Neural progenitor cell (in vitro differentiated cells): Measurements from ENCODE around the gene ARHGAP9. TPM values are rescaled to one million over a fixed set of nuclear protein-coding genes. Genes with fewer than 3 reads are reported as not detected.

Source experiments
- DNase-seq: peaks from one replicate; pipeline ENCODE4 v3.0.0-alpha.2; 2016; ENCODE audit warnings: low spot score
- H2AFZ ChIP-seq: fragments of 200-600 bp; sonication (generic); replicated peaks from 2 replicates; pipeline ENCODE4 v1.6.1; 2016; ENCODE audit warnings: antibody characterized with exemption
- H3F3A ChIP-seq: fragments of 200-600 bp; sonication (generic); 2 replicates; pipeline ENCODE4 v1.6.1; 2016; ENCODE audit warnings: antibody characterized with exemption, low read depth
- H3K27ac ChIP-seq: fragments of 200-600 bp; sonication (generic); 2 replicates; pipeline ENCODE4 v1.5.1; 2016; ENCODE audit warnings: mild to moderate bottlenecking
- H3K27me3 ChIP-seq: fragments of 200-600 bp; sonication (generic); 2 replicates; pipeline ENCODE4 v1.6.1; 2016; ENCODE audit warnings: mild to moderate bottlenecking, moderate library complexity
- H3K36me3 ChIP-seq: fragments of 200-600 bp; sonication (generic); 2 replicates; pipeline ENCODE4 v1.5.1; 2016
- H3K4me1 ChIP-seq: fragments of 200-600 bp; sonication (generic); 2 replicates; pipeline ENCODE4 v1.6.1; 2016; ENCODE audit warnings: mixed run types
- H3K4me2 ChIP-seq: fragments of 200-600 bp; sonication (generic); 2 replicates; pipeline ENCODE4 v1.6.1; 2016
- H3K4me3 ChIP-seq: fragments of 200-600 bp; sonication (generic); 2 replicates; pipeline ENCODE4 v1.5.1; 2016
- H3K79me2 ChIP-seq: fragments of 200-600 bp; sonication (generic); 2 replicates; pipeline ENCODE4 v1.6.1; 2016; ENCODE audit warnings: low read depth
- H3K9ac ChIP-seq: fragments of 200-600 bp; sonication (generic); 2 replicates; pipeline ENCODE4 v1.6.1; 2016
- H3K9me3 ChIP-seq: fragments of 200-600 bp; sonication (generic); 2 replicates; pipeline ENCODE4 v1.5.1; 2016; ENCODE audit warnings: low read depth
- H4K20me1 ChIP-seq: fragments of 200-600 bp; sonication (generic); 2 replicates; pipeline ENCODE4 v1.6.1; 2016; ENCODE audit warnings: low read depth
- H3K27ac Mint-ChIP-seq: 3 replicates; pipeline ENCODE4 v1.8.0; 2021; ENCODE audit warnings: mixed read lengths
- H3K27me3 Mint-ChIP-seq: 2 replicates; pipeline ENCODE4 v1.8.0; 2022; ENCODE audit warnings: low read depth, mild to moderate bottlenecking, inconsistent platforms, moderate library complexity, mixed read lengths; ENCODE audit not compliant: insufficient read depth
- H3K36me3 Mint-ChIP-seq: 3 replicates; pipeline ENCODE4 v1.8.0; 2021; ENCODE audit warnings: mixed read lengths
- H3K4me1 Mint-ChIP-seq: 3 replicates; pipeline ENCODE4 v1.8.0; 2021; ENCODE audit warnings: mixed read lengths
- H3K4me3 Mint-ChIP-seq: 3 replicates; pipeline ENCODE4 v1.8.0; 2021; ENCODE audit warnings: mild to moderate bottlenecking, moderate library complexity, mixed read lengths
- H3K9me3 Mint-ChIP-seq: 3 replicates; pipeline ENCODE4 v1.8.0; 2020; ENCODE audit warnings: mixed read lengths
- EZH2 ChIP-seq: fragments of 200-600 bp; sonication (generic); IDR thresholded peaks from 2 replicates; pipeline ENCODE4 v1.6.1; 2017; ENCODE audit warnings: antibody characterized with exemption, mild to moderate bottlenecking, moderate library complexity
- EZH2phosphoT487 ChIP-seq: fragments of 200-600 bp; sonication (generic); IDR thresholded peaks from 2 replicates; pipeline ENCODE4 v1.6.1; 2017; ENCODE audit warnings: antibody characterized with exemption
- total RNA-seq: library from RNA; depleted of rRNA; stranded (reverse); fragments of >200 nt; gene quantifications from 2 replicates; pipeline ENCODE4 v1.2.3, GENCODE V29; 2015; ENCODE audit warnings: low replicate concordance
- TF ChIP-seq, protein P1 (sequence below): fragments of 200-600 bp; sonication (generic); IDR thresholded peaks from 2 replicates; pipeline ENCODE4 v1.5.1; 2017; ENCODE audit warnings: antibody characterized with exemption, mild to moderate bottlenecking

Gene ARHGAP9
- total RNA-seq, 1 donor from 2014 or later, result not detected

DNA sequence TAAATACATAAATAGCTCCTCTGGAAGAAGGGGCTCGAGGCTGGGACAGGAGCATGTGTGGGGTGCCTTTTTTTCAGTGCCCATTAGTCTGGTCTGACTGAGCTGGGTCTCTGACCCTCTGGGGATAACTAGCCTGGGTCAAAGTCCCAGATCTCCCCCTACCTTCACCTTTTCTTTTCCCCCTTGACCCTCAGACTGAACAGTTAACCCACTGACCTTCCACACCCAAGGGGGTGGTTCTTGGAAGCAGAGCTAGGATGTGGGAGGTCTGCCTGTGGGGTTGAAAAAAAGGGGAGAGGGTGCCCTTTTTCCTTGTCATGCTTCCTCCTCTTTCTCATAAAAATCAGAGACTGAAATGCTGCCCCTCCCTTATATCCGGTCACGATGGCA, 21.0 kb downstream of the ARHGAP9 start:
- H3K4me1 Mint-ChIP-seq, result peaks cover 48% of the 10 kb centered on the region
- H3K9me3 Mint-ChIP-seq, result no peaks in the 10 kb centered on the region
- no peaks in the 10 kb centered on the region for H3K79me2 ChIP-seq
- H3K27ac Mint-ChIP-seq, result no peak overlapping the region
- no peak overlapping the region for H3K9ac ChIP-seq
- H3K27ac ChIP-seq, result no peak overlapping the region
- peaks cover 35% of the 10 kb centered on the region for H3K4me1 ChIP-seq
- no peaks in the 10 kb centered on the region for H3K36me3 Mint-ChIP-seq
- H2AFZ ChIP-seq, result no peak overlapping the region
- DNase-seq, result no peak
- peak overlapping the region; percentile 56 for H3K4me3 ChIP-seq
- H3K27me3 Mint-ChIP-seq, result peaks cover 31% of the 10 kb centered on the region
- peaks cover 16% of the 10 kb centered on the region for H3K27me3 ChIP-seq
- no peaks in the 10 kb centered on the region for H3K36me3 ChIP-seq
- H4K20me1 ChIP-seq, result peaks cover 20% of the 10 kb centered on the region
- TF ChIP-seq EZH2phosphoT487, result no peak
- peaks cover 33% of the 10 kb centered on the region for H3F3A ChIP-seq
- H3K4me3 Mint-ChIP-seq, result peak overlapping the region; percentile 94
- no peaks in the 10 kb centered on the region for H3K9me3 ChIP-seq
- peak overlapping the region; percentile 86 for H3K4me2 ChIP-seq

DNA sequence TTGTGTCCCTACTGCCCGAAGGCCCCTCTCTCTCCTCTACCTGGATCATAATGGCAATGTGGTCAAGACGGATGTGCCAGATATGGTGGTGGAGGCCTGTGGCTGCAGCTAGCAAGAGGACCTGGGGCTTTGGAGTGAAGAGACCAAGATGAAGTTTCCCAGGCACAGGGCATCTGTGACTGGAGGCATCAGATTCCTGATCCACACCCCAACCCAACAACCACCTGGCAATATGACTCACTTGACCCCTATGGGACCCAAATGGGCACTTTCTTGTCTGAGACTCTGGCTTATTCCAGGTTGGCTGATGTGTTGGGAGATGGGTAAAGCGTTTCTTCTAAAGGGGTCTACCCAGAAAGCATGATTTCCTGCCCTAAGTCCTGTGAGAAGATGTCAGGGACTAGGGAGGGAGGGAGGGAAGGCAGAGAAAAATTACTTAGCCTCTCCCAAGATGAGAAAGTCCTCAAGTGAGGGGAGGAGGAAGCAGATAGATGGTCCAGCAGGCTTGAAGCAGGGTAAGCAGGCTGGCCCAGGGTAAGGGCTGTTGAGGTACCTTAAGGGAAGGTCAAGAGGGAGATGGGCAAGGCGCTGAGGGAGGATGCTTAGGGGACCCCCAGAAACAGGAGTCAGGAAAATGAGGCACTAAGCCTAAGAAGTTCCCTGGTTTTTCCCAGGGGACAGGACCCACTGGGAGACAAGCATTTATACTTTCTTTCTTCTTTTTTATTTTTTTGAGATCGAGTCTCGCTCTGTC, 22.8 kb downstream of the ARHGAP9 start:
- Histone ChIP-seq H3K4me3 (no peak overlapping the region), H4K20me1 (peaks cover 18% of the 10 kb centered on the region), H3K9ac (no peak overlapping the region), H3K36me3 (no peaks in the 10 kb centered on the region), H3K4me2 (no peak overlapping the region), H3F3A (peaks cover 23% of the 10 kb centered on the region), H3K9me3 (no peaks in the 10 kb centered on the region), H3K4me1 (peaks cover 37% of the 10 kb centered on the region), H3K27me3 (peaks cover 6% of the 10 kb centered on the region), H3K27ac (no peak overlapping the region), H2AFZ (no peak overlapping the region), H3K79me2 (no peaks in the 10 kb centered on the region)
- no peak for DNase-seq
- no peak overlapping the region for H3K27ac Mint-ChIP-seq
- H3K27me3 Mint-ChIP-seq, result peaks cover 30% of the 10 kb centered on the region
- H3K4me1 Mint-ChIP-seq, result peaks cover 51% of the 10 kb centered on the region
- no peaks in the 10 kb centered on the region for H3K36me3 Mint-ChIP-seq
- no peak for TF ChIP-seq EZH2
- TF ChIP-seq, protein P1, sequence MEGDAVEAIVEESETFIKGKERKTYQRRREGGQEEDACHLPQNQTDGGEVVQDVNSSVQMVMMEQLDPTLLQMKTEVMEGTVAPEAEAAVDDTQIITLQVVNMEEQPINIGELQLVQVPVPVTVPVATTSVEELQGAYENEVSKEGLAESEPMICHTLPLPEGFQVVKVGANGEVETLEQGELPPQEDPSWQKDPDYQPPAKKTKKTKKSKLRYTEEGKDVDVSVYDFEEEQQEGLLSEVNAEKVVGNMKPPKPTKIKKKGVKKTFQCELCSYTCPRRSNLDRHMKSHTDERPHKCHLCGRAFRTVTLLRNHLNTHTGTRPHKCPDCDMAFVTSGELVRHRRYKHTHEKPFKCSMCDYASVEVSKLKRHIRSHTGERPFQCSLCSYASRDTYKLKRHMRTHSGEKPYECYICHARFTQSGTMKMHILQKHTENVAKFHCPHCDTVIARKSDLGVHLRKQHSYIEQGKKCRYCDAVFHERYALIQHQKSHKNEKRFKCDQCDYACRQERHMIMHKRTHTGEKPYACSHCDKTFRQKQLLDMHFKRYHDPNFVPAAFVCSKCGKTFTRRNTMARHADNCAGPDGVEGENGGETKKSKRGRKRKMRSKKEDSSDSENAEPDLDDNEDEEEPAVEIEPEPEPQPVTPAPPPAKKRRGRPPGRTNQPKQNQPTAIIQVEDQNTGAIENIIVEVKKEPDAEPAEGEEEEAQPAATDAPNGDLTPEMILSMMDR, result no peak
- no peak for TF ChIP-seq EZH2phosphoT487
- no peaks in the 10 kb centered on the region for H3K9me3 Mint-ChIP-seq
- H3K4me3 Mint-ChIP-seq, result no peak overlapping the region

DNA sequence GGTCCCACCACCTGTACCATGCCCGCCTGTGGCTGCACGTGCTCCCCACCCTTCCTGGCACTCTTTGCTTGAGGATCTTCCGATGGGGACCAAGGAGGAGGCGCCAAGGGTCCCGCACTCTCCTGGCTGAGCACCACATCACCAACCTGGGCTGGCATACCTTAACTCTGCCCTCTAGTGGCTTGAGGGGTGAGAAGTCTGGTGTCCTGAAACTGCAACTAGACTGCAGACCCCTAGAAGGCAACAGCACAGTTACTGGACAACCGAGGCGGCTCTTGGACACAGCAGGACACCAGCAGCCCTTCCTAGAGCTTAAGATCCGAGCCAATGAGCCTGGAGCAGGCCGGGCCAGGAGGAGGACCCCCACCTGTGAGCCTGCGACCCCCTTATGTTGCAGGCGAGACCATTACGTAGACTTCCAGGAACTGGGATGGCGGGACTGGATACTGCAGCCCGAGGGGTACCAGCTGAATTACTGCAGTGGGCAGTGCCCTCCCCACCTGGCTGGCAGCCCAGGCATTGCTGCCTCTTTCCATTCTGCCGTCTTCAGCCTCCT, 23.4 kb downstream of the ARHGAP9 start:
- Histone ChIP-seq H3K9me3 (no peaks in the 10 kb centered on the region), H2AFZ (peak overlapping the region; percentile 67), H3K4me3 (no peak overlapping the region), H4K20me1 (peaks cover 12% of the 10 kb centered on the region), H3K4me2 (peak overlapping the region; percentile 50), H3K27ac (no peak overlapping the region), H3K36me3 (no peaks in the 10 kb centered on the region), H3K27me3 (peaks cover 6% of the 10 kb centered on the region), H3K9ac (no peak overlapping the region), H3F3A (peaks cover 16% of the 10 kb centered on the region), H3K4me1 (peaks cover 36% of the 10 kb centered on the region), H3K79me2 (no peaks in the 10 kb centered on the region)
- TF ChIP-seq EZH2 (no peak), EZH2phosphoT487 (no peak)
- TF ChIP-seq, protein P1, result peak; percentile 74
- H3K4me3 Mint-ChIP-seq, result peak overlapping the region; percentile 65
- no peaks in the 10 kb centered on the region for H3K9me3 Mint-ChIP-seq
- DNase-seq, result peak; percentile 84
- H3K27ac Mint-ChIP-seq, result no peak overlapping the region
- no peaks in the 10 kb centered on the region for H3K36me3 Mint-ChIP-seq
- peaks cover 47% of the 10 kb centered on the region for H3K4me1 Mint-ChIP-seq
- peaks cover 30% of the 10 kb centered on the region for H3K27me3 Mint-ChIP-seq
